ENCODE results near the gene AMBN.

The AMBN gene

GRCh38 chr4:70619778-70620177 is 27.7 kb downstream of the AMBN start:
- H3K4me3 ChIP-seq (replicated peaks in 1 of 2; ENCODE audit: low read depth in 2 of 2, low read length in 2 of 2): no peak overlapping the region
- no peak for DNase-seq (ENCODE audit: low read depth in 2 of 2)
- TF ChIP-seq CTCF (IDR thresholded peaks at IDR 0.05; ENCODE audit: low read depth, low read length): no peak

GRCh38 chr4:70623323-70623722 is 31.3 kb downstream of the AMBN start:
- TF ChIP-seq CTCF (IDR thresholded peaks at IDR 0.05; ENCODE audit: low read depth, low read length): no peak

GRCh38 chr4:70624226-70624793 is 32.3 kb downstream of the AMBN start:
- no peak overlapping the region for H3K4me3 ChIP-seq (replicated peaks in 1 of 2; ENCODE audit: low read depth in 2 of 2, low read length in 2 of 2)
- no peak for TF ChIP-seq CTCF (IDR thresholded peaks at IDR 0.05; ENCODE audit: low read depth, low read length)
- no peak for DNase-seq (ENCODE audit: low read depth in 2 of 2)

More at GRCh38 chr4:70623323-70623722, 31.3 kb downstream of the AMBN start:
- no peak overlapping the region for H3K4me3 ChIP-seq (replicated peaks in 1 of 2; ENCODE audit: low read depth in 2 of 2, low read length in 2 of 2)
- no peak for DNase-seq (ENCODE audit: low read depth in 2 of 2)

GRCh38 chr4:70627620-70628019 is 35.6 kb downstream of the AMBN start:
- H3K4me3 ChIP-seq (replicated peaks in 1 of 2; ENCODE audit: low read depth in 2 of 2, low read length in 2 of 2): no peak overlapping the region
- TF ChIP-seq CTCF (IDR thresholded peaks at IDR 0.05; ENCODE audit: low read depth, low read length): no peak
- no peak for DNase-seq (ENCODE audit: low read depth in 2 of 2)

GRCh38 chr4:70628444-70628843 is 36.4 kb downstream of the AMBN start, which contains the start of gene ENAM:
TSS of gene ENAM (plus strand) at chr4:70628744. CDS start at chr4:70629501, 757 bp downstream.
- TF ChIP-seq CTCF (IDR thresholded peaks at IDR 0.05; ENCODE audit: low read depth, low read length): no peak
- no peak within 1 kb of the TSS for H3K4me3 ChIP-seq (replicated peaks in 1 of 2; ENCODE audit: low read depth in 2 of 2, low read length in 2 of 2)
- DNase-seq (ENCODE audit: low read depth in 2 of 2): no peak

- TF ChIP-seq CTCF (IDR thresholded peaks at IDR 0.05; ENCODE audit: low read depth, low read length): no peak
- no peak for DNase-seq (ENCODE audit: low read depth in 2 of 2)
- H3K4me3 ChIP-seq (replicated peaks in 1 of 2; ENCODE audit: low read depth in 2 of 2, low read length in 2 of 2): no peak overlapping the region
Observed at GRCh38 chr4:70629469-70630090, 37.5 kb downstream of the AMBN start.

Measured in cardiac fibroblast (primary cell).